HepG2 (cell line): ENCODE results near the gene PRKCZ. TPM values are rescaled to one million over a fixed set of nuclear protein-coding genes. Genes with fewer than 3 reads are reported as not detected.

Experiments used
- CC2D1A ChIP-seq: sonication (generic); formaldehyde crosslinking; IDR thresholded peaks from 2 replicates; pipeline ENCODE4 v1.8.1; 2023; ENCODE audit warnings: mild to moderate bottlenecking, missing genetic modification reagents
- ELF1 ChIP-seq: sonication (generic); formaldehyde crosslinking; IDR thresholded peaks from 2 replicates; pipeline ENCODE4 v1.4.0; 2020; ENCODE audit warnings: missing genetic modification reagents
- HDAC1 ChIP-seq: sonication (generic); formaldehyde crosslinking; IDR thresholded peaks from 2 replicates; pipeline ENCODE4 v1.5.1; 2020; ENCODE audit warnings: mild to moderate bottlenecking, missing genetic modification reagents
- IKZF4 ChIP-seq: sonication (generic); formaldehyde crosslinking; IDR thresholded peaks from 2 replicates; pipeline ENCODE4 v1.5.1; 2020; ENCODE audit warnings: borderline replicate concordance, mild to moderate bottlenecking, low read depth, missing genetic modification reagents; ENCODE audit errors: not compliant biosample characterization
- JUN ChIP-seq: sonication (generic); formaldehyde crosslinking; IDR thresholded peaks from 2 replicates; pipeline ENCODE4 v1.4.0; 2020; ENCODE audit warnings: mild to moderate bottlenecking, missing genetic modification reagents
- KLF12 ChIP-seq: sonication (generic); formaldehyde crosslinking; IDR thresholded peaks from 2 replicates; pipeline ENCODE4 v1.4.0; 2020; ENCODE audit warnings: missing genetic modification reagents, borderline replicate concordance
- MXD4 ChIP-seq: IDR thresholded peaks from 2 replicates; pipeline ENCODE4 v1.6.1; 2016; ENCODE audit warnings: mild to moderate bottlenecking, missing biosample characterization, missing genetic modification reagents
- NR2F6 ChIP-seq, 2 experiments: IDR thresholded peaks; 2 replicates each; pipeline ENCODE4 v1.6.1; 2016; ENCODE audit warnings: antibody characterized with exemption in 1 of 2, mild to moderate bottlenecking in 1 of 2
- POLR2AphosphoS5 ChIP-seq: IDR thresholded peaks from 2 replicates; pipeline ENCODE4 v1.6.1; 2012; ENCODE audit warnings: low read depth, low read length
- SETDB1 ChIP-seq: sonication (generic); formaldehyde crosslinking; IDR thresholded peaks from 2 replicates; pipeline ENCODE4 v1.5.1; 2020; ENCODE audit warnings: missing genetic modification reagents, mild to moderate bottlenecking, borderline replicate concordance
- SMARCE1 ChIP-seq: fragments of 450-650 bp; IDR thresholded peaks from 2 replicates; pipeline ENCODE4 v1.6.1; 2017; ENCODE audit warnings: borderline replicate concordance
- ZBTB1 ChIP-seq: sonication (generic); formaldehyde crosslinking; IDR thresholded peaks from 2 replicates; pipeline ENCODE4 v1.4.0; 2020; ENCODE audit warnings: missing genetic modification reagents, borderline replicate concordance
- ZBTB7B ChIP-seq: sonication (generic); formaldehyde crosslinking; IDR thresholded peaks from 2 replicates; pipeline ENCODE4 v1.4.0; 2020; ENCODE audit warnings: missing genetic modification reagents
- ZNF350 ChIP-seq: sonication (generic); formaldehyde crosslinking; IDR thresholded peaks from 2 replicates; pipeline ENCODE4 v1.4.0; 2020; ENCODE audit warnings: mild to moderate bottlenecking, low read depth, missing genetic modification reagents, borderline replicate concordance
- ZNF547 ChIP-seq: sonication (generic); formaldehyde crosslinking; IDR thresholded peaks from 2 replicates; pipeline ENCODE4 v1.5.1; 2020; ENCODE audit warnings: mild to moderate bottlenecking, missing genetic modification reagents
- polyA plus RNA-seq, 8 experiments: library from polyadenylated mRNA; depleted of rRNA in 3 of 8; stranded (reverse) in 7 of 8; unstranded in 1 of 8; fragments of >200 nt; fragmentation: Illumina TruSeq in 4 of 8; extraction: Trizol in 4 of 8; gene quantifications; 2 replicates each; pipeline versions ENCODE4 v1.2.1 to v1.2.3, GENCODE V29; 2011 to 2016; ENCODE audit warnings: low read depth in 4 of 8, missing spikeins in 1 of 8, mixed read lengths in 1 of 8; ENCODE audit not compliant: insufficient read depth in 1 of 8
- total RNA-seq, 5 experiments: library from RNA; depleted of rRNA; stranded (reverse); fragments of >200 nt; fragmentation: Illumina TruSeq; extraction: Trizol; gene quantifications; 2 replicates each; pipeline ENCODE4 v1.2.3, GENCODE V29; 2016; ENCODE audit warnings: low read depth in 1 of 5
- TF ChIP-seq, protein P1 (sequence below): sonication (generic); formaldehyde crosslinking; IDR thresholded peaks from 2 replicates; pipeline ENCODE4 v1.5.1; 2020; ENCODE audit warnings: missing genetic modification reagents, mild to moderate bottlenecking, borderline replicate concordance
- TF ChIP-seq, protein P2 (sequence below): IDR thresholded peaks from 2 replicates; pipeline ENCODE4 v1.6.1; 2018; ENCODE audit warnings: missing genetic modification reagents
- TF ChIP-seq, protein P3 (sequence below): IDR thresholded peaks from 2 replicates; pipeline ENCODE4 v1.6.1; 2016; ENCODE audit warnings: mild to moderate bottlenecking
- TF ChIP-seq, protein P4 (sequence below): sonication (generic); formaldehyde crosslinking; IDR thresholded peaks from 2 replicates; pipeline ENCODE4 v1.8.0; 2022; ENCODE audit warnings: mild to moderate bottlenecking, missing genetic modification reagents, moderate library complexity
- TF ChIP-seq, protein P5 (sequence below): sonication (generic); formaldehyde crosslinking; IDR thresholded peaks from 2 replicates; pipeline ENCODE4 v1.8.0; 2022; ENCODE audit warnings: mild to moderate bottlenecking, missing genetic modification reagents; ENCODE audit not compliant: insufficient replicate concordance

Gene PRKCZ
- total and polyA plus RNA-seq, 2 of the 13 experiments (the other 11 are each of a cell fraction or from before 2014, with no cell fraction given): 34.7 to 85.2 TPM

DNA sequence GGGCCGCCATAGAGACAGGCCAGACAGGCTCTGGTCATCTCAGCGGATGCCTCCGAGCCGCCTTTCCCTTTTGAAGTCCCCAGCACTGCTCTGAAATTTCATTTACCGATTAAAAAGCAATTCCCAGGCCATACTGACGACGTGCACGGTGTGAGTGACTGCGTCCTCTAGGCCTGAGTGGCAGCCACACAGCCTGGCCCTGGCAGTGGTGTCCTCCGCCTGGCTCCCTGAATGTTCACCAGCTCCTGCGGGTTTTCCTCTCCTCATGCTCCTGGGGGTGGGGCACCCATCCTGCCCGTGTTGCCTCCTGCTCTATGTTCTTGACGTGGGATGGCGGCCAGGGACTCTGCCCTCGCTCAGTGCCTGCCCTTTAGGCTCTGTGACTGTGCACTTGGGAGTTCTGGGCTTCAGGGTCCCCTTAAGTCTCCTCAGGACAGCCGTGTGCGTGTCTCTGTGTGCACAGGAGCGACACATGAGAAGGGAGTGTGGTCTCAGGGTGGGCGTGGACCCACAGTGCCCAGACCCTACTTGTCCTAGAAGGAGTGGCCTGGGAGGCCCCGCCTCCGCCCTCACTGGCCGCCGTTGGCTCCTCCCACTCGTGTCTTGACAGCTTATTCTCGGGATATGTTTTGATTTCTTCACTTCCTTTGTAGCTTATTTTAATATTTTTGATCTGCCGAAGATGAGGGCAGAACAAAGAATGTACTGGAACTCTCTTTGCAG, 181.5 kb downstream of the PRKCZ start (continued):
- TF ChIP-seq, protein P1, sequence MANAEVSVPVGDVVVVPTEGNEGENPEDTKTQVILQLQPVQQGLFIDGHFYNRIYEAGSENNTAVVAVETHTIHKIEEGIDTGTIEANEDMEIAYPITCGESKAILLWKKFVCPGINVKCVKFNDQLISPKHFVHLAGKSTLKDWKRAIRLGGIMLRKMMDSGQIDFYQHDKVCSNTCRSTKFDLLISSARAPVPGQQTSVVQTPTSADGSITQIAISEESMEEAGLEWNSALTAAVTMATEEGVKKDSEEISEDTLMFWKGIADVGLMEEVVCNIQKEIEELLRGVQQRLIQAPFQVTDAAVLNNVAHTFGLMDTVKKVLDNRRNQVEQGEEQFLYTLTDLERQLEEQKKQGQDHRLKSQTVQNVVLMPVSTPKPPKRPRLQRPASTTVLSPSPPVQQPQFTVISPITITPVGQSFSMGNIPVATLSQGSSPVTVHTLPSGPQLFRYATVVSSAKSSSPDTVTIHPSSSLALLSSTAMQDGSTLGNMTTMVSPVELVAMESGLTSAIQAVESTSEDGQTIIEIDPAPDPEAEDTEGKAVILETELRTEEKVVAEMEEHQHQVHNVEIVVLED (CRISPR knock-in tag): peak; percentile 25; the same call in 1 of the 2 replicates
- peak; percentile 67 for TF ChIP-seq MXD4 (CRISPR knock-in tag)
- TF ChIP-seq ZNF350 (CRISPR knock-in tag): peak; percentile 18; the same call in 1 of the 2 replicates
- TF ChIP-seq POLR2AphosphoS5: peak; percentile 47; the same call in 1 of the 2 replicates
- no peak for TF ChIP-seq JUN
- TF ChIP-seq, protein P2, sequence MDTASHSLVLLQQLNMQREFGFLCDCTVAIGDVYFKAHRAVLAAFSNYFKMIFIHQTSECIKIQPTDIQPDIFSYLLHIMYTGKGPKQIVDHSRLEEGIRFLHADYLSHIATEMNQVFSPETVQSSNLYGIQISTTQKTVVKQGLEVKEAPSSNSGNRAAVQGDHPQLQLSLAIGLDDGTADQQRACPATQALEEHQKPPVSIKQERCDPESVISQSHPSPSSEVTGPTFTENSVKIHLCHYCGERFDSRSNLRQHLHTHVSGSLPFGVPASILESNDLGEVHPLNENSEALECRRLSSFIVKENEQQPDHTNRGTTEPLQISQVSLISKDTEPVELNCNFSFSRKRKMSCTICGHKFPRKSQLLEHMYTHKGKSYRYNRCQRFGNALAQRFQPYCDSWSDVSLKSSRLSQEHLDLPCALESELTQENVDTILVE: 0 out of 2 replicates have a peak, but pooled peaks have one; percentile 5
- peak; percentile 34; the same call in 1 of the 2 replicates for TF ChIP-seq KLF12 (CRISPR knock-in tag)
- no peak for TF ChIP-seq NR2F6 (IDR thresholded peaks at IDR 0.05)
- TF ChIP-seq NR2F6 (CRISPR knock-in tag; IDR thresholded peaks at IDR 0.05): peak; percentile 3; the same call in 1 of the 2 replicates
- TF ChIP-seq, protein P3, sequence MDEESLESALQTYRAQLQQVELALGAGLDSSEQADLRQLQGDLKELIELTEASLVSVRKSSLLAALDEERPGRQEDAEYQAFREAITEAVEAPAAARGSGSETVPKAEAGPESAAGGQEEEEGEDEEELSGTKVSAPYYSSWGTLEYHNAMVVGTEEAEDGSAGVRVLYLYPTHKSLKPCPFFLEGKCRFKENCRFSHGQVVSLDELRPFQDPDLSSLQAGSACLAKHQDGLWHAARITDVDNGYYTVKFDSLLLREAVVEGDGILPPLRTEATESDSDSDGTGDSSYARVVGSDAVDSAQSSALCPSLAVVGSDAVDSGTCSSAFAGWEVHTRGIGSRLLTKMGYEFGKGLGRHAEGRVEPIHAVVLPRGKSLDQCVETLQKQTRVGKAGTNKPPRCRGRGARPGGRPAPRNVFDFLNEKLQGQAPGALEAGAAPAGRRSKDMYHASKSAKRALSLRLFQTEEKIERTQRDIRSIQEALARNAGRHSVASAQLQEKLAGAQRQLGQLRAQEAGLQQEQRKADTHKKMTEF (CRISPR knock-in tag): no peak
- TF ChIP-seq, protein P4, sequence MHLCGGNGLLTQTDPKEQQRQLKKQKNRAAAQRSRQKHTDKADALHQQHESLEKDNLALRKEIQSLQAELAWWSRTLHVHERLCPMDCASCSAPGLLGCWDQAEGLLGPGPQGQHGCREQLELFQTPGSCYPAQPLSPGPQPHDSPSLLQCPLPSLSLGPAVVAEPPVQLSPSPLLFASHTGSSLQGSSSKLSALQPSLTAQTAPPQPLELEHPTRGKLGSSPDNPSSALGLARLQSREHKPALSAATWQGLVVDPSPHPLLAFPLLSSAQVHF (CRISPR knock-in tag): no peak
- no peak for TF ChIP-seq ZBTB1 (CRISPR knock-in tag)
- TF ChIP-seq, protein P5, sequence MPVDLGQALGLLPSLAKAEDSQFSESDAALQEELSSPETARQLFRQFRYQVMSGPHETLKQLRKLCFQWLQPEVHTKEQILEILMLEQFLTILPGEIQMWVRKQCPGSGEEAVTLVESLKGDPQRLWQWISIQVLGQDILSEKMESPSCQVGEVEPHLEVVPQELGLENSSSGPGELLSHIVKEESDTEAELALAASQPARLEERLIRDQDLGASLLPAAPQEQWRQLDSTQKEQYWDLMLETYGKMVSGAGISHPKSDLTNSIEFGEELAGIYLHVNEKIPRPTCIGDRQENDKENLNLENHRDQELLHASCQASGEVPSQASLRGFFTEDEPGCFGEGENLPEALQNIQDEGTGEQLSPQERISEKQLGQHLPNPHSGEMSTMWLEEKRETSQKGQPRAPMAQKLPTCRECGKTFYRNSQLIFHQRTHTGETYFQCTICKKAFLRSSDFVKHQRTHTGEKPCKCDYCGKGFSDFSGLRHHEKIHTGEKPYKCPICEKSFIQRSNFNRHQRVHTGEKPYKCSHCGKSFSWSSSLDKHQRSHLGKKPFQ (CRISPR knock-in tag): peak; percentile 56
- 0 out of 2 replicates have a peak, but pooled peaks have one; percentile 42 for TF ChIP-seq CC2D1A (CRISPR knock-in tag)
- TF ChIP-seq SETDB1 (CRISPR knock-in tag): no peak
- no peak for TF ChIP-seq IKZF4 (CRISPR knock-in tag)
- TF ChIP-seq ELF1 (CRISPR knock-in tag): 0 out of 2 replicates have a peak, but pooled peaks have one; percentile 4
- TF ChIP-seq ZBTB7B (CRISPR knock-in tag): peak; percentile 36; the same call in 1 of the 2 replicates
- TF ChIP-seq SMARCE1: no peak
- peak; percentile 68 for TF ChIP-seq HDAC1 (CRISPR knock-in tag)
- peak; percentile 76; the same call in 1 of the 2 replicates for TF ChIP-seq ZNF547 (CRISPR knock-in tag)
